Hypothalamus (tissue), 51 donors: ENCODE data around the gene XPO5.
"Not testable (repeated sequence)": the region's sequence is repeated elsewhere in the genome, so short reads cannot be mapped to it uniquely, and the experiment has no call there.

Source experiments
- DNase-seq, 51 donors: peaks; one replicate each; lab custom pipeline; 2025; lab: John Stamatoyannopoulos, UW

XPO5 gene

DNA sequence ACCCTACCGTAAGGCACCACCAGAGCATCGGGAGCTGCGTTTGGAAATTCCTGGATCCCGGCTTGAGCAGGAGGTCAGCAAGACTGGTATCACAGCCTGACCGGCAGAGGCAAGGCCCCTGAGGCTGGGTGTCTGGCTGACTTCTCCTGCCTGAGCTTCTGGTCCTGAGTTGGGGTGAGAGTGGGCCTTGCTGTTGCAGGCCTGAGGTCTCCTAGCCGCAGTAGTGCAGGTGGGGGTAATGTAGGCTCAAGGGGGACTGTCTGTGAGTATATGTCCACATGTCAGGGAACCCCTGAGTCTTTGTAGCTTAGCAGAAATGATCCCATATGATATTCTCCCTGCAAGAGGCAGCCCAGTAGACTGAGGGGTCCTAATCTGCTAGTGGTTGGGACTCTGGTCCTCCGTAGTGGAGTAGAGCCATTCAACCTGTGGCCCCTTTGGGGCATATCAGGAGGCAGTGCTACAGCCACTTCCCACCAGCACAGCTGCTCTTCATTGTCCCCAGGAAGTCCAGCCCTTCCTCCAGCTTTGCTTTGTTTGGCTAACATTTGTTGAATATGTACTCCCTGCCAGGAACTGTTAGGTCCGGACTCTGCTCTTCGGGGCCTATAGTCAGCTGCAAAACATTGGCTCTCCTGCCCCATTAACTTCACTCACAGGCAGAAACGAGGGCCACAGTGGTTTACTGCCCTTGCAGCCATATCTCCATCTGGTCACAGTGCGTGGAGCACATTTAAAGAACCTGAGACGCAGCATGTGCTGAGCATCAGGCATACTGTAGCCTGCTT, 76.6 kb downstream of the XPO5 start:
- no peak for DNase-seq

DNA sequence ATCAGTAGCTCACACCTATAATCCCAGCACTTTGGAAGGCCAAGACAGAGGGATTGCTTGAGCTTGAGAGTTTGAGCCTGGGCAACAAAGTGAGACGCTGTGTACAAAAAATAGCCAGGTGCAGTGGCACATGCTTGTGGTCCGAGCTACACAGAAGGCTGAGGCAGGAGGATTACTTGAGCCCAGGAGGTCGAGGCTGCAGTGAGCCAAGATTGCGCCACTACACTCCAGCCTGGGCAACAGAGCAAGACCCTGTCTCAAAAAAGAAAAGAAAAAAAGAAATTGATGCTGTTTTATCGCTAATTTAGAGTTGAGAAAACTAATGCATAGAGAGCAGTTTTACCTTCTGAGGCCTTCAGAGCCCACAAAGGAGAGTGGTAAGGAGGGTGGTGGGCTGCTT, 77.5 kb downstream of the XPO5 start:
- DNase-seq = not testable (repeated sequence)

DNA sequence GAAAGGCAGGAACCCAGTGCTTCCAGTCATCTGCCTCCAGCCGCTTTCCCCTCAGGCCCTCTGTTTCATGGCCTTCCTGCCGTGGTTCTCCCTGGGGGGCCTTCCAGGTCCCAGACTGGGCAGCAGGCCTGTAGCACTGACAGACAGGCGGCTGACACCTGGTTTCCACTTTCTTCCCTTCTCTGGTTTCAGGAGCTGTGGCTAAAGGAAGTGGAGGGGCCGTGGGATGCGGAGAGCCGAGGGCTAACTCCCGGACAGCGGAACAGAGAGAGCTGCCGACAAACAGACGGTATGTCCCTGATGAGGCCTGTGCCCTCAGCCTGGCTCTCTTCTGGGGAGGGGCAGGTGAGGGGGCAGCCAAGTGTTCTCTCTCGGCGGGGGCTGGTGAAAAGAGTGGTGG, 78.1 kb downstream of the XPO5 start:
- no peak for DNase-seq

DNA sequence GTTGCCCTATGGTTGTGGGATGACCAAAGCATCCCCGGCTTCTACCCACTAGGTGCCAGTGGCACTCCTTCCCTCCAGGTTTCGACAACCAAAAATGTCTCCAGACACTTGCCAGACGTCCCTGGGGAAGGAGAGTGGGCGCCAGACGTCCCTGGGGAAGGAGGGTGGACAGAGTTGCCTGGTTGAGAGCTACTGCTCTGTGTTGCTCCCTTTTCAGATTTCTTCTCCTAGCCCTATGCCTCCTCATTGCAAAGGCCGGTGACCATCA, 78.8 kb downstream of the XPO5 start:
- no peak for DNase-seq

DNA sequence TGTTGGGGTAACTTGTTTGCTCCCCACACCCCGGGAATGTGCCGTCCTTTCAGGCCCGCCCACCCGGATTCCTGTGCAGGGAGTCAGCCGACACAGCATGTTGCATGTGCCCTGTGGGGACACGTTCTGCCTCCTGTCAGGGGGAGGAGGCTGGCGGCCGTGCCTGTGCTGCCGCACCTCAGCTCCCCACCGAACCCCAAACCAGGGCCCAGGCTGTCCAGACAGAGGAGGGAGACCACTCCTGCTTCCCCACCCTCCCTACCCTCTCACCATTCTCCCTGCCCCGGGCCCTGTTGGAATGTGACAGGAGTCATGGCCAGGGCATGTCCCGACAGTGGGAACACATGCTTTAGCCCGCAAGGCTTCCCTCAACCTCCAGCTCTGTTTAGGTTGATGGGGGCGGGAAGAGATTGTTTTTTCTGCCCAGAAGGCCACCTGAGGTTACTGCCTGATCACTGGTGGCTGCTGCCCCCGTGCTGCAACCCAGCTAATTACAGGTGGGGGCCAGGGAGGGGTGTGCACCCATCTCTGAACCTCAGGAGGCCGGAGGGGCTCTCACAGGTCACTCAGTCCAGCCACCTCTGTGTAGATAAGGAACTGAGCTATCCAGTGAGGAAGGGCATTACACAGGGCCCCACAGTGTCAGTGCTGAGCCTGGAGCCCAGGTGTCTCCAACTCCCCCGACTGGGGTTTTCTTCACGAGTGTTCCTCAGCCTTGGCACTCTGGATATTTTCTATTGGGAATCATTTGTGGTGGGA, 79.3 kb downstream of the XPO5 start:
- DNase-seq = peak in 14 of 51 donors; percentile 10 to 66 (median 25)

DNA sequence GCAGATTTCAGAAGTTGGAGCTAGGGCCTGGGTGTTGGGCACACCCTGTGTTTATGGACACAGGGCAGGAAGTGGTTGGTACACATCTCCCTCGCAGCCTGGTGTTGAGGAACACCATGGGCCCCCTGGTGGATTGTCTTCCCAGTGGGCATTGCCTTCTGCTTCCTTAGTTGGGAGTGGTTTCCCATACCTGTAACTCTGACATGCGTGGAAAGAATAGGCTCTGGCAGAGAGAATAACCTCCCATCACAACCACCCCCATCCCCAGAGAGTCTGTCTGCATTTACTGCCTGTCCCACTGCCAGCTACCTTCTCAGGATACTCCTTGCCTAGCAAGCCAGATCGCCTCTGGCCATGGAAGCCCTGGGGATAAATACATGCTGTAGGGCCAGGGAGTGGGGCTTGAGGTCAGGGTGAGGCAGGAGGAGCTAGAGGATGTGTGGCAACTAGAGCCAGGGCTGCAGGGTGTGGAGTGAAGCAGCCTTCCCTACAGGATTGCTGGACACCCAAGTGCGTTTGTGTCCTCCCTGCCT, 80.4 kb downstream of the XPO5 start:
- no peak for DNase-seq

DNA sequence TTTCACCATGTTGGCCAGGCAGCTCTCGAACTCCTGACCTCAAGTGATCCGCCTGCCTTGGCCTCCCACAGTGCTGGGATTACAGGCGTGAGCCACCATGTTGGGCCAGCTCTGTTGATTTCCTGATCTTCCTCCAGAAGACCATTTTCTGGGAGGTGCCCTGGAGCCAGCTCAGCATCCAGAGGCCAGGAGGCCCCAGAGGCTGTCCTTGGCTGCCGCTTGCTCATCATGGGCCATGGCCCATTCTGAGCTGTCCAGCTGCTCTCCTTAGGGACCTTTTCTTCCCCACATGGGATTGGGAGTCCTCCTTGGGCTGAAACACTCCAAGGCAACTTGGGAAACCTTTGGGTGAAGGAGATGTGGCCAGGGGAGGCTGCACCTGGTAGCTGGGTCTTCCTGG, 81.1 kb downstream of the XPO5 start:
- DNase-seq = no peak

DNA sequence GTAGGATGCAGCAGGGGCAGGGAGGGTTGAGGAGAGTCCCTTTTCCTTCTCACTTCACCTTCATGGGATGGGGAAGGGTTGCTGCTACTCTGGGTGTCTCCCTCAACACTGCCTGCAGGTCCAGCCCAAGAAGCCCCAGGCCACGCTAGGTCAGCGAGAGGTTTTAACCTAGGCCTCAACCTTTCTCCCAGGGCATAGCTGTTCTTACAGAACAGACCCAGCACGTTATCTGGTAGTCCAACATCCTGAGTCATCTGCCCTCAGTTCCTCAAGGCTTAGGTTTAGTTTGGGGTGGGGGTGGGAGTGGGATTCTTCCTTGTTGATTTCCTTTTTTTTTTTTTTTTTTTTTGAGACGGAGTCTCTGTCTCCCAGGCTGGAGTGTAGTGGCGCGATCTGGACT, 81.5 kb downstream of the XPO5 start:
- DNase-seq = no peak

DNA sequence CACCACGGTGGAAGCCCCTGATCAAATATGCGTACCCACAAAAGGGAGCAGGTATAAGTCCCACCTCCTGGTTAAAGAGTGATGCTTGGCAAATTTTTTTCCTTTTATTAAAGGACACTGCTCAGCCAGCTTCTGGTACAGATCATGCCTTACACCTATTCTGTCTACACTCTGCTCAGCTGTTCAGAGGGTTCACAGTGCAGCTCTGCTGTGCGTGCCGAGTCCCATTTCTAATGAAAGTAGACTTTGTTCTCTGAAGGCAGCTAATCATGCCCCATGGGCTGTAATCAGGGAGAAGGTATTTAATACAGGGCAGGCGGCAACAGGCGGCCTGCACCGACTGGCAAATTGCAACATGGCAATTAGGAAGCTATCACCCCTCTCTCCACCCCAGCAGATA, 82.0 kb downstream of the XPO5 start:
- peak in 4 of 51 donors; percentile 13 to 33 (median 24) for DNase-seq

DNA sequence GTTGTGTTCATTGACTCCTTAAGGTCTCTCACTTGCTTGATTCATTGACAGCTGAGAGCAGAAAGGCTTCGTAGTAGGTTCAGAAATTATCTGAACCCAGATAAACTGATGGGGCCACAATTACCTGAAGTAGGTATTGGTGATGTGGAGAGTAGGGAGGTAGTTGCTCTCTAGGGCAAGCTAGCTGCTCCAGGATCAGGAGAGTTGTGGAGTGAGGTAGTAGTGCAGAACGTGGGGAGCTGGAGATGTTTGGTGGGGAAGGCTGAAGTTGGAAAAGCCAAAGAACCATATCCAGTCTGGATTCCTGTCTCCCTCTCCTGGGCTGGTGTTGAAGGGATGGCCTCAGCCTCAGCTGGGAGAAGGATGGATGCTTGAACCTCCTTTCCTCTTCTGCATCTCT, 82.6 kb downstream of the XPO5 start:
- no peak for DNase-seq

DNA sequence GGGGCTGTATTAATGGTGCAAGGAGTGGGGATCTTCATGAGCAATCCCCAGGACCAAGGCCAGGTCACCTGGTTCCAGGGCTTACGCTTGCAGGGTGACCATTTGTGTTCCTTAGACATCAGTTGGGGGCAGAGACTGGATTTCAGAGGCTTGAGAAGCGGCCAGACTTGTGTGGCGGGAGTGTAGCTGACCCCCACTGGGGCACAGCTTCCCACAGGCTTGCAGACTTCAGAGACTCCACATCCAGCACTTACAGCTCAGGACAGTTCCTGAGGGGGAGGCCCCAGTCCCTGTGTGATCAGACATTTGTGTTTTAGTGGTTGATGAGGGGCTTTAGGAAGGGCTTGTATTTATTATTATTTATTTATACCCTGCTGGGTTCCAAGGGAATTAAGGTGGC, 83.2 kb downstream of the XPO5 start:
- DNase-seq = peak in 3 of 51 donors; percentile 62 to 72 (median 65)

DNA sequence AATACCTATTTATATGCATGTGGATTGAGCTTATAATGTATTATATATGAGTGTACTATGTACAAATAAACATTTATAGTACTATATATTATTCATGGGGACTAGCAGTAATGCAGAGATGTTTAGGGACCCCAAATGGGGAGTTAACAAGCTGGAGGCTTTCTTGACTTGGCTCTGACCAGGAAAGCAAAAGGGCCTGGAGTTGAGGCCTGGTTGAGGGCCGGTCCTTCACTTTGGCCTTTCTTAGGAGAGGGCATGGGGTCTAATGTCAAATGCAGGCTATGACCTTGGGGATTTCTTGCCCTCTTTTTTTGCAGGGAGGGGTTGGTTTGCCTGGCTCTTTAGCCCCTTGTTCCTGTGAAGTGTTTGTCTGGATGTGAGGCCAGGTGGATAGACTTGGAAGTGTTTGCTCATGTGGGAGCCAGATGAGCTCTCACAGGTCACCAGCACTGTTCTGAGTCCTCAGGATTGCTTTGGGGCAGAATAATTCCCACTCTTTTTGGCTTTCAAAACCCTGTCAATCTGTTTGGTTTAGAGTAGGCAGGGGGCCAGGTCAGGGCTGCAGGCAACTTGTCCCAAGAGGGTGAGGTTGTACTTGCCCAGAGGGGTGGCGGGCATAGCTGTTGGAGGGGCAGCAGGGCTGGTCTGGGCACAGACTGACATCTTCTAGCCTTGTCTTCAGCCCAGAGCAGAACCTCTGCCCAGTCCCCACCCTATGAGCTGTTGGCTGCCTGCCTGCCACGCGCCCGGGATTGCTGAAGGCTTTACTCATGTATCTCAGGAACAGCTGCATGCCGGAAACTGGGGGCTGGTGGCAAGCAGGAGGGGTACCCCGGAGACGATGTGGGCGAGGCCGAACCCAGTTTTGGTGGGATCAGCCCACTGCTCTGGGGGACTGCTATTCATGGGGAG, 83.8 kb downstream of the XPO5 start:
- DNase-seq = peak in 50 of 51 donors; percentile 32 to 94 (median 82)

DNA sequence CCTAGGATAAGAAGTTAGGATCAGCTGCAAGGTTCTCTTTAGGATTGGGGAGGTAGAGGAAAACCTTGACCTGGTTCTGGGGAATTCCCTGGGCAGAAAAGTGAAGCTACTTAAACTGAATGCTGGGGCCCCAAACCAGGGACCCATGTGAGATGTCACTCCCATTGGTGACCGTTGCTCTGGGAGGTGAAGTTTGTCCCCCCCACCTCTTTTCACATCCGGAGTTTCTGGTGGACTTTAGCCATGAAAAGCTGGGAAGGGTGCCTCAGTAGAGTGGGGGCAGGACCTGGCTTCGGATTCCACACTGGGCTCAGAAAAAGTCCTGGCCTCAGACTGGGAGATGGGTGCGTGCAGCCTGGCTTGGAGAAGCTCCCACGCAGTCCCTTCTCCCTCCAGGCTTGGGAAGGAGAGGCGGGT, 85.3 kb downstream of the XPO5 start:
- DNase-seq = peak in 6 of 51 donors; percentile 21 to 64 (median 49)

DNA sequence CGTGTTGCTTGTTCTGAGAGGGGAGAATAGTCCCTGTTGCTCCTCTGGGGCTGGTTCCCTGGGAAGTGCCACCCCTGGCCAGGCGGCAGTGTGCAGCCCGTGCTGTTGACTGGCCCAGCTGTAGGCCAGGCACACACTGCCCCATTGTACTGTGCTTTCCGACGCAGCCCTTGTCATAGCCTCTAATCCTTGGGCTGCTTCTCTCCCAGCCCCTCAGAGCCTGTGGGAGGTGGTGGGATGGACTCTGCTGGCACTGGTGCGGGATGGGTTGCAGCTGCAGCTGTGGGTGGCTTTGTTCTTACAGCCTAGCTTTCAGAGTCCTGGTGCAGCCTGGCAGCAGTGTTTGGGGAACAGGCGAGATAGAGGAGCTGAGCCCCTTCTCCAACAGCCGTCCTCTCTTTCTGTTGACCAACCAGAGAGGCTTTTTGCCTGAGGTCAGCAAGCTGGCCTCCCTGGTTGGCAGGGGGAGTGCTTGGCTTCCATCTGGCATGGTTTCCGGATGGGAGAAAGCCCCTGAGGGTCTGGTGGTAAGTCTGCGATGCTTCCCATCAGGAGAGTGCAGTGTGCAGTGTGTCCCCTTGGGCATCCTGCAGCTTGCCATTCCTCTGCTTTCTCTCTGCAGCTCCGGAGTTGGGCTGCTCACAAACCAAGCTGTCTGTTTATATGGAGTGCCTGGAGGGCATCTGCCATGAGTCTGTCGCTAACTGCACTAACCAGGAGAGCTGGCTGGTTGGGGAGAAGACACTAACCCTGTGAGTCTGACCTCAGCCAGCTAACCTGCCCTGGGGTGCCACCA, 86.4 kb downstream of the XPO5 start:
- DNase-seq = peak in 47 of 51 donors; percentile 24 to 97 (median 85)

DNA sequence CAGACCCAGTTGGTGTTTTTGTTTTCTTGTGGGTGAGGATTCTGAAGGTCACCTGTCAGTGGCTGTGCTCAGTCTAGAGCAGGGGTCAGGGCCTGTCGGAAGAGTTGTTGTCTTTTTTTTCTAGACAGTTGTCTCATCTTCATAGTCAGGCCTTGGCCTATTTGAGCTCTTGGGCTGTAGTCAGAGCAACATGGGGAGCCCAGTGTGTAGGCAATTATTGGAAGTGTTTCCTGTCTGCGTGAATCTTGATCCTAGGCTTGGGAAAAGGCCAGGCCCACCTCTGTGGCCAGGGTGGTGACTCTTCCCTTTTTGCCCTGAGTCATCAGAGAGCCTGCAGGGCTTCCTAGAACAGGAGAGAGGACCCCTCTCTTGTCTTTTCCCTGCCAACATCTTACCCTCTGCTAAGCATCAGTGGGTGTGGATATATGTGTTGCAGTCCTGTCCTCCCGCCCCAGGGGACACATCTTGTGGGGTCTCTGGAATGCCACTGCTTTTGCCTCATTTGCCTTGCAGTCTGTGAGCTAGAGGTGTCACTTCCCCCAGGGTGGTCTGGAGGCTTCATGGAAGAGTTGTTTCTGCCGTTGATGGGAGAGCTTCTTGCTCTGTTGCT, 87.1 kb downstream of the XPO5 start:
- no peak for DNase-seq

DNA sequence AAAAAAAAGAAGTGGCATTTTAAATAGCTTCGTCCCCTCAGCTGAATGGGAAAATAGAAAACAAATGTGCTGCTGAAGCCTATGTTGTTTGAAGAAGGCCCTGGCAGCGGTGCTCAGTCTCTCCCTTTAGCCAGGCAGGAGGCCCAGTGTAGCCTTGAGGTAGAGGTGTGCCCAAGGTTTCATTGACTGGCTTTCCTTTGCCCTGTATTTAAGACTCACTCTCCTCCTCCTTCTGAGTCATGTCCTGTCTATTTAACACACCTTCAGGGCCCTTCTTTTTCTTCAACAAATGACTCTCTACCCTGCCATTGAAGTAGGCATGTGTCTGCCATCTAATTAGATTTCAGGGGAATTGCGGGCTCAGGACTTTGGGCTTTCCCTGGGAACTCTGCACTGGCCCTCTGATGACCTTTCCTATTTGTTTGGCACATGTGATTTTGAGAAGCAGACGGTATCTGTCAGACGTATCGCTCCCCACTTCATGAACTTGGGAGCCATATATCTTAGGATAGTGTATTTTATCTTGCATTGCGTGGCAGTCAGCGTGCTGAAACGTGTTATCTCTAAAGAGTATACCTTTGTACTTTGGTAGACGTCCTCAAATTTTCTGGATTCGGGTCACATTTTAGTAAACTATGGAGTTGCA, 94.1 kb downstream of the XPO5 start:
- DNase-seq = no peak

DNA sequence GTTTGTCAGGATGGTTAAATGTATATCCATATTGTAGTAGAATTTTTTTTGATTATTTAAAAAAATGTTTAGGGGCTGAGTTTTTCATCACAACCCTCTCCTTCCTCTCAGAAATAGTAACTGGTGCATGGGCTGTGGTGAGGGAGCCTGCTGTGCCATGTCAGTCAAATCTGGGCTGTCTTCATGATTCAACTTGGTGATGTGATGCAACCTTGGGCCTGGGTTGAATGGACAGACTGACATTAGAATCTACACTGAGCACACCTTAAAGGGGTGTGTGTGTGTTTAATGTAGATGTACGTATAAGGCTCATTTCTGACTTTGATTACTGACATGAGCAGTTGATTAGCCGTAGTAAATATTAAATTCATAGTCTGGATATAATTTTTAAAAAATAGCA, 94.8 kb downstream of the XPO5 start:
- DNase-seq = no peak

DNA sequence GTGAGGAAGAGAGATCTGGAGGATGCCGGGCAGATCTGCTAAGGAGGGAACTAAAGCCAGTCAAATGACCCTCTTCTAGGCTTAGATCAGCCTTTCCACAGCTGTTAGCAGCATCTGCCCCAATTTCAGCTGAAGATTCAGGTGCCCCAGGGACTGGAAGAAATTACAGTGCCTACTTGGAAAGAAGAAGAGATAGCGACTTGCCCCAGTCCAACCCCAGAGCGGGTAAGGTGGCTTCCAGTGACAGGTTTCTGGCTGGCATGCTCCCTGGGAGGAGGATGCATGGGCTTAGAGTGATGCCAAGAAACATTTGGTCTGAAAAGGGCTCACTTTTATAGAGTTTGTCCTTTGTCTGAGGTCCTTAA, 97.8 kb downstream of the XPO5 start:
- no peak for DNase-seq
